NB4 (cell line): Measurements from ENCODE around the gene PRR15L.
A peak's percentile ranks its signal among the peaks of the same experiment; 100 is the strongest.

ENCODE experiments used
- DNase-seq: peaks from one replicate; pipeline ENCODE4 v3.0.0; 2010; ENCODE audit warnings: low read depth
- H3K4me3 ChIP-seq: one replicate; pipeline ENCODE4 v1.5.1; 2011; ENCODE audit warnings: mild to moderate bottlenecking, low read depth, low read length, moderate library complexity
- CTCF ChIP-seq: IDR thresholded peaks from one replicate; pipeline ENCODE4 v1.5.1; 2012; ENCODE audit warnings: low read depth, low read length
- MYC ChIP-seq: IDR thresholded peaks from 2 replicates; pipeline ENCODE4 v1.6.1; 2011; ENCODE audit warnings: low read depth, low read length
- POLR2A ChIP-seq: IDR thresholded peaks from 2 replicates; pipeline ENCODE4 v1.6.1; 2011; ENCODE audit warnings: mild to moderate bottlenecking; ENCODE audit not compliant: insufficient read length; ENCODE audit errors: extremely low read depth
- TF ChIP-seq, protein P1 (sequence below): IDR thresholded peaks from 2 replicates; pipeline ENCODE4 v1.6.1; 2011; ENCODE audit warnings: low read depth, low read length

PRR15L gene

DNA sequence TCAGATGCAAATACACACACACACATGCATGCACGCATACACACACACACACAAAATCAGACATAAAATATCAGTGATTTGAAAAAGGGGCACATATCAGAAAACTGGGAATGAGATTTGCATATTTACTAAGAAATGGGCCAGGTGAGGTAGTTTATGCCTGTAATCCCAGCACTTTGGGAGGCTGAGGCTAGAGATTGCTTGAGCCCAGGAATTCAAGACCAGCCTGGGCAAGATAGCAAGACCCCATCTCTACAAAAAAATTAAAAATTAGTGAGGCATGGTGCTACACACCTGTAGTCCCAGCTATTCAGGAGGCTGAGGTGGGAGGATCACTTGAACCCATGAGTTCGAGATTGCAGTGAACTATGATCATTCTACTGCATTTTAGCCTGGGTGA, 38.7 kb downstream of the PRR15L start:
- TF ChIP-seq CTCF (no peak), MYC (no peak), POLR2A (no peak)
- TF ChIP-seq, protein P1, sequence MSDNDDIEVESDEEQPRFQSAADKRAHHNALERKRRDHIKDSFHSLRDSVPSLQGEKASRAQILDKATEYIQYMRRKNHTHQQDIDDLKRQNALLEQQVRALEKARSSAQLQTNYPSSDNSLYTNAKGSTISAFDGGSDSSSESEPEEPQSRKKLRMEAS = no peak
- no peak for DNase-seq
- H3K4me3 ChIP-seq = no peak overlapping the region

DNA sequence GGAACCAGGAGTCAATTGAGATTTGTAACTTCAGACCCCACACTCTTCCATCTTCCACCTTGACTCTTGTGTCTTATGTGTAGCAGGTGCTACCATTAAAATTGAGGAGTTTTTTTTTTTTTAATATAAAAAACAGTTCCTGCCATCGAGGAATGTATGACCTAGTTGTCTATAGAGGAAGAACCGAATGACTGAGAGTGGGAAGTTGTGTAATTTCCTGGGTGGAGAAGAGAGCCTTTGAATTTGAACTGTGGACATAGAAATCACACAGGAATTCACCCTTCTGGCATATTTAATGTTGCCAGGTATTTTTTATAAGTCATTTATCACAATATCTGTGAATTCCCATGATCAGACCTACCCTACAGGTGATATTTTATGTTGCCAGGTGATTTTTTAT, 39.7 kb downstream of the PRR15L start:
- TF ChIP-seq, protein P1 = no peak
- TF ChIP-seq POLR2A (no peak), CTCF (no peak), MYC (no peak)
- H3K4me3 ChIP-seq = no peak overlapping the region
- DNase-seq = peak; percentile 36

GRCh38 chr17:47917581-47917980, 40.1 kb downstream of the PRR15L start:
- TF ChIP-seq POLR2A (no peak), MYC (no peak), CTCF (no peak)
- TF ChIP-seq, protein P1 = no peak
- H3K4me3 ChIP-seq = no peak overlapping the region
- no peak for DNase-seq

DNA sequence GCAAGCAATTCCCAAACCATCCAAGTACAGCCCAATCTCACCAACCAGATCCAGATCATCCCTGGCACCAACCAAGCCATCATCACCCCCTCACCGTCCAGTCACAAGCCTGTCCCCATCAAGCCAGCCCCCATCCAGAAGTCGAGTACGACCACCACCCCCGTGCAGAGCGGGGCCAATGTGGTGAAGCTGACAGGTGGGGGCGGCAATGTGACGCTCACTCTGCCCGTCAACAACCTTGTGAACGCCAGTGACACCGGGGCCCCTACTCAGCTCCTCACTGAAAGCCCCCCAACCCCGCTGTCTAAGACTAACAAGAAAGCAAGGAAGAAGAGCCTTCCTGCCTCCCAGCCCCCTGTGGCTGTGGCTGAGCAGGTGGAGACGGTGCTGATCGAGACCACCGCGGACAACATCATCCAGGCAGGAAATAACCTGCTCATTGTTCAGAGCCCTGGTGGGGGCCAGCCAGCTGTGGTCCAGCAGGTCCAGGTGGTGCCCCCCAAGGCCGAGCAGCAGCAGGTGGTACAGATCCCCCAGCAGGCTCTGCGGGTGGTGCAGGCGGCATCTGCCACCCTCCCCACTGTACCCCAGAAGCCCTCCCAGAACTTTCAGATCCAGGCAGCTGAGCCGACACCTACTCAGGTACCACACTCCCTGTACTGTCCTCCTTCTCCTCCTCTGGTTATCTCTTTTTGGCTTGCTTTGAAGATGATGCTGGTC, 41.0 kb downstream of the PRR15L start:
- no peak overlapping the region for H3K4me3 ChIP-seq
- TF ChIP-seq POLR2A (no peak), MYC (no peak)
- DNase-seq = no peak

GRCh38 chr17:47915776-47916398, 41.8 kb downstream of the PRR15L start:
- TF ChIP-seq, protein P1 = no peak
- TF ChIP-seq MYC = no peak
- TF ChIP-seq POLR2A = no peak
- no peak for TF ChIP-seq CTCF
- DNase-seq = no peak
- H3K4me3 ChIP-seq = no peak overlapping the region

DNA sequence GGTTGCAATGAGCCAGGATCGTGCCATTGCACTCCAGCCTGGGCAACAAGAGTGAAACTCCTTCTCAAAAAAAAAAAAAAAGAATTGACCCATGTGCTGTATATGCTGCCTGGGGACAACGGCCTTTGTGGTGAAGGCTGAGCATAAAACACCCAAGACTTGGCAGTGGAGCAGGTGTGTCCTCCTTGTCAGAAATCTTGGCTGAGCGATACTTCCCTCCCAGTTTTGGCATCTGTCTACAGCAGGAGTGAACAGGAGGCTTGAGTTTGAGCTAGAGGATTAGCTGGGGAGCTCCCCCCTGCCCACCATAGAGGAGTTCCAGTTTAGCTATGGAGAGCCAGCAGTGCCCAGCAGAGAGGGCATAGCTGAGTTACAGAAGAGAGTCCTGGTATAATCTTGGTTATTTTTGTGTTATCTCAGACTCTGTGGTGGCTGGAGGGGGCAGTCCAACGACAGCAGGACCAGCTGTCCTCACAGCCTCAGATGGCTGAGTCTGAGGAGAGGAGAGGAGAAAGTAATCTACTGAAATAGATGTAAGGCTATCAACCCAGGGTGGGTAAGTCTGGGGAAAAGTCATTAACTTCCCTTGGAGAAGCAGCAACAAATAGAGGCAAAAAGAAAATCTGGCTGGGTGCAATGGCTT, 43.3 kb downstream of the PRR15L start:
- TF ChIP-seq CTCF (no peak), MYC (no peak), POLR2A (no peak)
- TF ChIP-seq, protein P1 = no peak
- H3K4me3 ChIP-seq = no peak overlapping the region
- no peak for DNase-seq
